LNCAP (cell line): ENCODE measurements around the gene NPTX1.
A peak's percentile ranks its signal among the peaks of the same experiment; 100 is the strongest.

Experiments used
- TF ChIP-seq, protein P1 (sequence below): fragments of 450-650 bp; IDR thresholded peaks from 2 replicates; pipeline ENCODE4 v1.5.1; 2017; ENCODE audit warnings: mild to moderate bottlenecking

Gene NPTX1

DNA sequence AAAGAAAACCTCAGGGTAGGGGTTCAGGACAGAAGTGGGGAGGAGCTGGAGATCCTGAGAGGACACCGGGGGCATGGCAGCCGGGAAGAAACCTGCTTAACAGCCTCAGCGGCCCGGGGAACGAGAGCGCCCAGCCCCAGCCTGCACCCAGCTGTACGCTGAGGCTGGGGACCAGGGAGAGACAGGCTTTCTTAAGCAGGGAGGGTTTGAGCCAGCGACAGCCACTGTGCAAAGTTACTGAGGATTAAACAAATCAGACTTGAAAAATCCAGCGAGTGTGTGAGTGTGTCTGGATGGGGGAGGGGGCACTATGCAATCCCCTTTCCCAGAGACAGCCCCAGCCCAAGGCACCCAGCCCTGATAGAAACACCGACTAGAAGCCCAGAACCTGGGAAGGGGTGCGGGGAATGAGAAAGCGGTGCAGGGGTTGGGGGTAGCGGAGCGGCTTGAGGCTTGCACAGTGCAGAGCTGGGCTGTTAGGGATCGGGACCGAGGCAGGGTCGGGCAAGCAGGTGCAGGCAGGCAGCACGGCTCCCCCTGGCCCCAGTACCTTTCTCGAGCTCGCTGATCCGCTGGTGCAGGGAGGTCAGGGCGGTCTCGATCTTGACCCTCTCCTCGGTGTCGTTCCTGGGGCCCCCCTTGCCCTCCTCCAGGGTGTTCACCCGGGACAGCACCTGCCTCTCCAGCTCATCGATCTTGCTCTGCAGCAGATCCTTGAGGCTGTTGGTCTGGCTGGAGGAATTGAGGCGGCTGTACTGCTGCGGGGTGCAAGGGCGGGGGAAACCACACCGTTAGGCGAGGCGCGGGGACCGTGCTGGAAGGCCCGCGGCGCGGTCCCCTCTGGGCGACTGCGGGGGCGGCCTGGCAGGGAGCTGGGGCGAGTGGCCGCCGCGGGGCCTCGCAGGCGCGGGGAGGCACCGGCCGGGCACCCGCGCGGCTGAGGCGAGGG lies 1.2 kb downstream of the NPTX1 start:
- TF ChIP-seq, protein P1, sequence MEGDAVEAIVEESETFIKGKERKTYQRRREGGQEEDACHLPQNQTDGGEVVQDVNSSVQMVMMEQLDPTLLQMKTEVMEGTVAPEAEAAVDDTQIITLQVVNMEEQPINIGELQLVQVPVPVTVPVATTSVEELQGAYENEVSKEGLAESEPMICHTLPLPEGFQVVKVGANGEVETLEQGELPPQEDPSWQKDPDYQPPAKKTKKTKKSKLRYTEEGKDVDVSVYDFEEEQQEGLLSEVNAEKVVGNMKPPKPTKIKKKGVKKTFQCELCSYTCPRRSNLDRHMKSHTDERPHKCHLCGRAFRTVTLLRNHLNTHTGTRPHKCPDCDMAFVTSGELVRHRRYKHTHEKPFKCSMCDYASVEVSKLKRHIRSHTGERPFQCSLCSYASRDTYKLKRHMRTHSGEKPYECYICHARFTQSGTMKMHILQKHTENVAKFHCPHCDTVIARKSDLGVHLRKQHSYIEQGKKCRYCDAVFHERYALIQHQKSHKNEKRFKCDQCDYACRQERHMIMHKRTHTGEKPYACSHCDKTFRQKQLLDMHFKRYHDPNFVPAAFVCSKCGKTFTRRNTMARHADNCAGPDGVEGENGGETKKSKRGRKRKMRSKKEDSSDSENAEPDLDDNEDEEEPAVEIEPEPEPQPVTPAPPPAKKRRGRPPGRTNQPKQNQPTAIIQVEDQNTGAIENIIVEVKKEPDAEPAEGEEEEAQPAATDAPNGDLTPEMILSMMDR, result no peak

DNA sequence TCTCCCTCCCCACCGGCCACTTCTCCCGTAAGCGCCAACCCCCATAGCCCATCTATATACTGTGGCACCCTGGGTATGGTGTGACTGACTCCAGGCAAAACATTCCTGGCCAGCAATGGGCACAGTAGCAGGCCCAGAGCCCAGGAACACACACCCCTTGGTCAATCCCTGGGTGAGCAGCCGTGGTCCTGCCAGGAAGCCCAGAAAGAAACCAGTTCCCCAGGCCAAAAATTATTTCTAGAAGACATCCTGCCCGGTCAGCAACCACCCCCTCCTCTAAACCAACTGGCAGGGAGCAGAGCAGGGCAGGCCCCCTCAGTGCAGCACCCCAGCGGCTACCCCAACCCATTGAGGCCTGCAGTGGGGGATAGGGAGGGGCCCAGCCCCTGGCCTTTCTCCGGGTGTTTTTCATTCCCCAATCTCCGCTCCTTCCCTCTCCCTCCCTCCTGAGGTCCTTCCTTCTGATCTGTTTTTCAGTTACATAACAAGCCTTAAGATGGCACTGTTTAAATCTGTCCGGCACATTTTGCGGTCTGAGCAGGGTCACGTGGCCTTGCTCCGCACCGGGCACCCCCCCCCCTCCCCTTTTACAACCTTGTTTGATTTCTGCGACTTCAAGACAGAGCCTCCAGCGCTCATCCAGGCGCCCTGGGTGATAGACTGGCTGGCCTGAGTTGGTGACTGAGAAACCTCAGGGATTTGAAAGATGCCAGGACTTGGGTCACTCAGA lies 2.0 kb downstream of the NPTX1 start:
- TF ChIP-seq, protein P1, result peak; percentile 55

DNA sequence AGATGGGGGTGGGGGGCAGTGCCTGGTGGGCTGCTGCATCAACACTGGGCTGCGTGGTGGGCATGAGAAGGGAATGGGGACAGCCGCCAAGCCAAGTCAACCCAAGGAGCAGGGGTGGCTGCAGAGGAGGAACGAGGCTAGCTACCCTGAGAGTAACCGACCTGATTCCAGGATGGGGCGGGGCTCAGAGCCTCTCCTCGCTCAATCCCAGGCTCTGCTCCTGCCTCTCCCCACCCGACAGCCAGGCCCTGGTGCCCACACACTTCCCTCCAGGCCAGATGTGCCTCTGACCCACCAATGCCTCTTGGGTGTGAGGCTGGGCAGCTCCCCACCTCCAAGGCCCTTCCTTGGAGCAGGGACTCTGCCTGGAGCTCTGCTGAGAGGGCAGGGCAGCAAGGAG lies 2.7 kb downstream of the NPTX1 start:
- TF ChIP-seq, protein P1, result no peak

DNA sequence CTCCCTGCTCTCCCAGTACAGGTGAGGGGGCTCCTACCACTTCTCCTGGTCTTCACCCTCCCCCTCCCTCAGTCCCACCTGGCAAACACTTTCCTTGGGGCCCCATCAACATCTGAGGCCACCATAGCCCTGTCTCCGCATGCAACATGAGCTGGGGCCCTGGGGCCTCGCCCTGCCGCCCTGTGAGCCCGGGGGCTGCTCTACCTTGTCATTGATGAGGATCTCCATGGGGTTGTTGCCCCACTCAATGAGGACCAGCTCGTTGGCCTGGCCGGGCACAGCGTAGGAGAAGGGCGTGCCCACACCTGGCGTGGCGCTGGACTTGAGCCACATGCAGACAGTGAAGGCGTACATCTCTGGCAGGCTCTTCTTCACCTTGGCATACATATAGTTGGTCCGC lies 3.4 kb downstream of the NPTX1 start:
- TF ChIP-seq, protein P1, result no peak

DNA sequence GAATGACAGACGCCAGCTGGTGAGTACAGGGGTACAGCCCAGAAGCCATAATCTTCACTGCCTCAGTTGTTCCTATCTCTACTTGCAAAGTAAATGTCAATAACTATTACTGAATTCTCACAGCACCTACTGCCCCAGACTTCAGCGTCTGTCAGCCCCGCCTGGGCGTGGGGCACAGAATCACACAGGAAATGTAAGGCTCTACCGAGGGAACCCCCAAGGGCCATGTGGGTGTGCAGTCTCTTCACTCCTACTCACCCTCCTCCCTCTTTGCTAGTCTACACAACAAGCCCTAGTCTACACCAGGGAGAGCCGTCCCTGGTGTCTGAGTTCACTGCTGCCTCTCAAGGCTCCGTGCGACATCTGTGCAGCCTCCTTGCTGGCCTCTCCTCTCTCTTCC lies 4.5 kb downstream of the NPTX1 start:
- TF ChIP-seq, protein P1, result no peak

DNA sequence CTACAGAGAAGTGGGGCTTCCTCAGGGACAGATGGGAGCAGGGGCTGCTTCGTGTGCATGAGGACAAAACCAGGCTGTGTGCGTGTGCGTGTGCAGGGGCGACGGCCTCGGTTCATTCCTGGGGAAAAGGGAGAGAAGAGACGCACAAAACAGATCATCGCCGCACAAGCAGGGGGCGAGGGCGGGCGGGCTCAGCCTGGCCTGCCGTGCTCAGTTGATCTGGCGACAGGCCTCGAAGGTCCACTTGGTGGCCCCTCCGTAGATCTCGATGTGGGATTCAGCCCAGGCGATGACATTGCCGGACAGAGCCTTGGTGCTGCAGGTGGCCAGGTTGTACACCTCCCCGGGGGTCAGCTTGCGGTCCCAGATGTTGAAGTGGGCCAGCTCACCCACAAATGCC lies 5.8 kb downstream of the NPTX1 start:
- TF ChIP-seq, protein P1, result no peak

DNA sequence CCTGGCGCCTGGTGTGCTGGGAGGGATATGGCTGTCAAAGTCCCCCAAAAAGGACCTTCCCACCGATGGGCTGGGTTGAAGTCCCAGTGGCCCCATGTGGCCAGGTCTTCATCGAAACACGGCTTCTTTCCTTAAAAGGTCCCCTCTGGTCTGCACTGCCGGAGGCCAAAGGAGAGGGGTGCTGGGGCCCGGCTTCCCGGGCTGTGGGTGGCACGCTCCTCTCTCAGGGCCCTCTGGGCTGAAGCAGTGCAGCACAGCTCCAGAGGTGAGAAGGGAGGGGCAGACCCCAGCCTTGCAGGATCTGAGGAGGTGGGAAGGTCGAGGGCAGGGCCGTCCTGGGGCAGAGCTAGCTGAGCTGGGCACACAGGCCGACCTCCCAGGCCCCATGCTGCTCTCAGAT lies 6.7 kb downstream of the NPTX1 start:
- TF ChIP-seq, protein P1, result no peak
